HG03571 (cell line): ENCODE results near the gene WWP2.
"Not testable (repeated sequence)": the region's sequence is repeated elsewhere in the genome, so short reads cannot be mapped to it uniquely, and the experiment has no call there.

Experiments
- ATAC-seq: cut with Tn5 transposase; IDR thresholded peaks from one replicate; pipeline ENCODE4 v1.9.1; 2021; ENCODE audit not compliant: unreplicated experiment

The WWP2 gene

DNA sequence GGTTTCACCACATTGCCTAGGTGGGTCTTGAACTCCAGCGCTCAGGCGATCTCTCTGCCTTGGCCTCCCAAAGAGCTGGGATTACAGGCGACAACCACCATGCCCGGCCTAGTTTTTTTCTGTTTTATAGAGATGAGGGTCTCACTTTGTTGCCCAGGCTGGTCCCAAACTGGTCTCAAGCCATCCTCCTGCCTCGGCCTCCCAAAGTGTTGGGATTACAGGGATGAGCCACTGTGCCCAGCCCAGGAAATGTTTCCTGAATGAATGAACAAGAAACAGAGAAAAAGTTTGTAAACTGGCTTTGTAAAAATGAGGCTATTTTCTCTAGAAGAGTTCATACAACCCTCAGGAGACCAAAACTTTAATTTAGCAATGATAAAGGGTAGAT lies 68.0 kb downstream of the WWP2 start:
- no peak for ATAC-seq

DNA sequence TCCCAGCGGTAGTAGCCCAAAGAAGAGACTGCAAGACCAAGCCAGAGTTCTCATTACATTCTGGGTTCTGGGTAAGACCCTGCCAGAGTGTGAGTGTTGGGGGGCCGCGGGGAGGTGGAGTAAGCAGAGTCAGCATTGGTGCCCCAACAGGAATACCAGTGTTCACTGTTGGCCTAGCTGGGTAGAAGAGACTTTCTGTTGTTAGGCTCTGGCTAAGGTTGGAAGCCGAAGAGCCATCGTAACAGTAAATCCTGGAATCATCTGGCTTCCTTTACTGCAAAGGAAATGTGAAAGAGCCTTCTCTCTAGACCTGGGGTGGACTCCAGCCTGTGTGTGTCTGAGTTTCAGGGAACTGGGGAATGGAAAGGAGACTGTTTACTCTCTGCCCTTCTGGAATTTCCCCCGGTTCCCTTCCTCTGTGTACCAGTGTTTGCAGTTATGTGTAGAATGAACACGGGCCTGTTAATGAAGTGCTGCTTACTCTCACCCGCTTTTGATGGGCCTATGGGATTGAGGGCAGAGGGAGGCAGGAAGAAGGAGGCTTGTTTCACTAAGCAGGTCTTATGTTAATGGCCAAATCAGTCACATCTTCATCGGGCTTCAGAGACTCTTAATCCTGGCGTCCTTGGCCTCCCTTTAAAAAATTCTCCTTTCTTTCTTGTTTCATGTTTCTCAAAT lies 68.5 kb downstream of the WWP2 start:
- ATAC-seq = no peak

DNA sequence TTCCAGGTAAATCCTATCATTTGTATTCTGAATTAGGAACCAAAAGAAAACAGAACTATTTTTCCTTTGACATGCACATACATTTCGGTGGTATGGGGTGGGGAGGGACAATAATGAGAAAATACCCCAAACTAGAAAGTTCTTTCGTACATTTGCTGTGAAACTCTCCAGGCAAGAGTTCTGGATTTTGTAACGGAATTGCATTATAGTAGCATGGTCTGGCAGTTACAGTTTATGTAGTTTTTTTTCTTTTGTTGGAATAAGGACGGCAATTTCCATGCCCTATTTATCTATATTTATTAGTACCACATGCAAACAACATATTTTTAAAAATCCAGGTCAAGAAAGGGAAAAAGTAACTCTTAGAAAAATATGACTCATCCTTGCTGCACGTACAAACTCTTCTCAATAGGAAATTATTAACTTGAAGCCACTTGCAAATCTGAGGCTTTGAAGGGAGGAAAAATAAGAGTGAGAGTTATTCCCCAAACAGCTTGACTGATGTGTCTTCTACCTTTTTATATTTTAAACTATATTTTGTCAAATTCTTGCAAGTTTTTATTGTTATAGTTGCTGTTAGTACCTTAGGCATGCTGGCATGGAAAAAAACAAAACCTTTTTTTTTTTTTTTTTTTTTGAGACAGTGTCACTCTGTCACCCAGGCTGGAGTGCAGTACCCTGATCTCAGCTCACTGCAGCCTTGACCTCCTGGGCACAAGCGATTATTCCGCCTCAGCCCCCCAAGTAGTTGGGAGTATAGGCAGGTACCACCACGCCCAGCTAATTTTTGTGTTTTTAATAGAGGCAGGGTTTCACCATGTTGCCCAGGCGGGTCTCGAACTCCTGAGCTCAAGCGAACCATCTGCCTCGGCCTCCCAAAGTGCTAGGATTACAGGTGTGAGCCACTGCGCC lies 69.3 kb downstream of the WWP2 start:
- no peak for ATAC-seq

DNA sequence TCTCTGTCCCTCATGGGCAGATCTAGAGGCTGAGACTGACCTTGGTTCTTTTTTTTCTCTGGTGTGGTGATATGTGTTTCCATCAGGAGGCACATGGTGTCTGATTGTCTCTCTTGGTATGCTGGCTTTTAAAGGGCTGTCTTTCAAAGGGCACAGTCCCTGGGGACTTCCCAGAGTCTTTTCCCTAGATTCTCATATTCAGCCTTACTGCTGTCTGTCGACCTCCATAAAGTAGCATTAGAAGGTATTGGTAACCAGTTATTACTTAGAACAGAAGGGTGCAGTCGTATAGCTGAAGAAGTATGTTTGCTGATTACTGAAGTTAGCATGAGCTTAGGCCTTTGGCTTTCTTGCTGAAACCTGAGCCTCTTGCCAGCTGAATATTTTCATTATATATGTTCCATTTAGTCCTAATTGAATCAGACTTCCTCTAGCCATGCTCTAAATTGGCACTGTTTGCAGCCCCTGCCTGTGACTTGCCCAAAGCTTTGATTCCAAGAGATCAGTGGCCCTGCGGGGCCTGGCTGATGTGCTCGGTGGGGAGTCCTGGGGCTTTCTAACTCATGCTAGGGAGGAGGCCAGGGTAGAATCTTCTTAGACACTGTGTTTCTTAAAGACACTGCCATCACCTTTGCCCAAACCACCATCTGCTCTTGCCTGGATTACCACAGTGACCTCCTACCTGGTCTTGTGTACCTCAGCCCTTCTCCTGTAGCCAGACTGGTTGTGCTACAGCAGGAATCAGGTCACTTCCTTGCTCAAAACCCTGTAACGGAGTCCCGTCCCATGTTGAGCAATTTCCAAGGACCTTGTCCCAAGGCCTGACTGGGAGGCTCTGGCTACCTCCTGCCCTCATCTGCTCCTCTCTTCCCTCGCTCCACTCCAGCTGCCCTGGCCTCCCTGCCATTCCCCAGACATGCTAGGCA lies 71.5 kb downstream of the WWP2 start:
- no peak for ATAC-seq

DNA sequence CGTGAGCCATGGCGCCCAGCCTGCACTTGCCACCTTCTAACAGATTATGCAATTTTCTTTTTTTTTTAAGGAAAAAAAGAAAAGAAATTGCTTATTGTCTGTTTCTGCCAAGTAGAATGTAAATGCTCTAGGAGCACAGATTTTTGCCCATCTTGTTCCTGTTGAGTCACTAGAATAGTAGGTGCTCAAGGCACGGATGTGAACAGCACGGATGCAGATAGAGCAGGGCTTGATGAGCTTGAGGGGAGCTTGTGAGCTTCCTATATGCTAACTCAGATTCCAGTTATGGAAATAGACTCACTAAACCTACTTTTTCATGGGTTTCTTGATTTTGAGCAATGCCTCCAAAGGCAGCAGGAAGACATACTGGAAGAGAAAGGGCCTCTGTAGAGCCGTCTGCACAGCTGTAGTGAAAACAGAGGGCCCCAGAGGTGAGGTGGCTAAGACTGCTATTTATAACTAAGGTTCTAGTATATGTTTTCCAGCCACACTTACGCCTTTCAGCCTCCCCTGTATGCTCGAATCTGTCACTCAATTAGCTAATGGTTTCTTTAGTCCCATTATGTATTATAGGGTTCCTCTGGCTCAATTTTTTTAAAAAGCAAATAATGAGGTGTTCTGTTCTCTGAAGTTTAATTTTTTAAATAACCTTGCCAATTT lies 72.8 kb downstream of the WWP2 start:
- no peak for ATAC-seq

DNA sequence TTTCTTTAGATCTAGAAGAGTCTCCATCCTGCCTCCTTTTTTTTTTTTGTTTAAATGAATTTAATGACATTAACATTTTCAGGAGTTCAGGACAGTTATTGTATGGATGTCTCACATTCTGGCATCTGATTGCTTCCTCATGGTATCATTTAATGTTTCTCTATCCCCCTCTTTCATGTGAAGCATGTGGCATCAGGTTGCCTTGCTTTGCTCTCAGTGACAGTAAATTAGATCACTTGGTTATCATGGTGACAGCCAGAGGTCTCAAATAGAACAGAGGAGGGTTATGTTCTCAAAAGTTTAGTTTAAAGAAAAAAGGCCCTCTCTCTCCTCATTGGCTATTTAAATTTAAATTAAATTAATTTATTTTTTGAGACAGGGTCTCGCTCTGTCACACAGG lies 74.1 kb downstream of the WWP2 start:
- ATAC-seq = no peak

DNA sequence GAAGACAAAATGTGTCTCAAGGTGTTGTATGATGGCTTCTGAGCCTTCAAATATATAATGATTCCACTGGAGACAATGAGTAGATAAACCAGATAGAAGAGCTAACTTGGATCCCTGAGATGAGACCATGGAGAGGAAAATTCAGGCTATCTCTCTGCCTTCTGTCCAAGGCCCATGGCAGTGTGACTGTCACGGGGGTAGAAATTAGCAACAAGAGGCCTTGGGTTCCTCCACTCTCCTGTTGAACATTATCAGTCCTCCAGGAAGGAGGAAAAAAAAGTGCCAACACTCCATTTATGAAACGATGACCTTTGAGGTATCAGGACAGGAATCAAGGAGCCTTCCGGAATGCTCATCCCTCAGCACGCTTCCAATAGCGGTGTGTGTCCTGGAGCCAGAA lies 75.2 kb downstream of the WWP2 start:
- no peak for ATAC-seq

DNA sequence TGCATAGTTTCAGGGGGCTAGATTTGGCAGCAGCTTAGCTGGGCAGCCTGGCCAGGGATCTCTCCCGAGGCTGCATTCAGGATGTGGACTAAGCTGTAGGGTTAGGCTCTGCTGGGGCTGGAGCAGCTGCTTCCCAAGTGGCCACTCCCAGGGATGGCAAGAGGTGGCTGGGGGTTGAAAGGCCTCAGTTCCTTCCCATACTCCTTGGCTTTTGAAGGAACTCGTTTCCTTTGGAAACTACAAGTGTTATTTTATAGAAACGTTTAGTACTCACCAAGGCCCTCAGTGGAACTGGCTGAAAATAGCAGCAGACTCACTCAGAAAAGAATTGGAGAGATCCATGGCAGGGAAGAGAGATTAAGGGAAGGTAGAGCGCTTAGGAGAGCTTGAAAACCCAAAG lies 76.4 kb downstream of the WWP2 start:
- no peak for ATAC-seq

DNA sequence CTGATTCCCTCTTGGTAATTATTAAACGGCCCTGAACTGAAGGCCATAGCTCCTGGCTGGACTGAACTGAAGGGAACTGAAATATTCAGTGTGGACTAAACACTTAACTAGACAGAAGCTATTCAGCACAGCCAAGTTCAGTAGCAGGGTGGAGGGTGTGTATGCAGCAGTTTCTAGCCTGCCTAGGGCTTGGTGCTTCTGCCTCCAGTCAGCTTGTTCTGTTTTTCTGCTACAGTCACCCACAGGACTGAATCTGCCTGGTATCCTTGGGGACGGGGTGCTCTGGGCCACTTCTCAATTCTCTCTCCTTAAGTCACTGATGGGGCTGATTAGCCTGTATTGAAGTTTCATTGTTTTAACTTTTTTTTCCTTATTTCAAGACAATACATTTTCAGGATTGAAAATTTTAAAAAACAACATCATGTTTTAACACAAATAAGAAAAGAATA lies 77.1 kb downstream of the WWP2 start:
- no peak for ATAC-seq

DNA sequence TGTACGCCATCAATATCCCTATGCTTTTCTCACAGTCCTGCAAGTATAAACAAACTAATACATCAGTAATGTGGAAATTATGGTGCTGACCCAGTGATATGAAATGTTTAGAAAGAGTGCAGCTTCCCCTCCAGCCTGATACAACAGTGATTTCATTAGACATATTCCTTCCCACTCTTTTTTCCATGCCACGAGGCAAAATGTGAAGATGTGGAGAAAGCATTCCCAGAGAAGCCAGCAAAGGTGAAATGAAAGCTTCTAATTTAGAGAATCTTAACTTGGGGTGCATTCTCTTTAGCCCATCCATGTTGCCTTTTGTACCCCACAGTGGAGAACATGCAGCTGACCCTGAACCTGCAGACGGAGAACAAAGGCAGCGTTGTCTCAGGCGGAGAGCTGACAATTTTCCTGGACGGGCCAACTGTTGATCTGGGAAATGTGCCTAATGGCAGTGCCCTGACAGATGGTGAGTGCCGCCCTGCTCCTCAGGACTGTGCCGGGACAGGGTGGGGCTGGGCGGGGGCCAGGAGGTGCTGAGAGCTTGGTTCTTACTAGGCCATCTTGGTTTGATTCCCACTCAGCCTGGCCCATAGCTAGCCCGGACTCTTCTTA lies 77.8 kb downstream of the WWP2 start:
- ATAC-seq = no peak

DNA sequence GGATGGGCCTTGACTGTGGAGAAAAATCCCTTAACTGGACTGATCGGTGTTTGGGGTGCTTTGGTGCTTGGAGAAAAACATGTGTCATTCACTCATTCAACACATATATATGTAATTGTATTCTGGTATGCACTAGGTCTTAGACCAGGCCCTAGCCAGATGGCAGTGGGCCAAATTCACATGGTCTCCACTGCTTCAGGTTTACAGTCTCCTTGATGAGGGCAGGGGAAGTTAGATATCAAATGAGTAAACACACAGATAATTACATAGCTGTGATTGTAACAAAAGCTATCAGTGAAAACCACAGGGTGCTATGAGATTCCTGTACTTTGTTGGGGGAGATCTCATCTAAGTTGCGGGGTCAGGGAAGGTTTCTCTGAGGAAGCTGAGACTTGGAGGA lies 78.8 kb downstream of the WWP2 start:
- ATAC-seq = no peak

DNA sequence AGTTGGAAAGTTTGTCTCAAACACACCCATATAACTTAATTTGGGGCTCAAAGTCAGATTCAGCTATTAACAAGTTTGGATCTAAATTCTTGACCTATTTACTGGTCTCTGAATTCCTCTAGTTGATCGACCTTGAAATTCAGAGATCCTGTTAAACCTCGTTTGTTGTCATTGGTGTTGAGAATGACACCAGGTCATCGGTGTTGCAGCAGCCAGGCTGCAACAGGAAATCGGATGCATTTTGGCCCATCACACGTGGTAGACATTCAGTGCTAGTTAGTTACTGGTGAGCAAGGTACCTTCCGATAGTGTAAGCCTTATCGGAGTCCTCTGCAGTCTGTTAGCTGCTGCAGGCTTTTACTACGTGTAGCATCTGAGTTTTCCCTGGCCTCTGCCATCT lies 82.3 kb downstream of the WWP2 start:
- no peak for ATAC-seq

DNA sequence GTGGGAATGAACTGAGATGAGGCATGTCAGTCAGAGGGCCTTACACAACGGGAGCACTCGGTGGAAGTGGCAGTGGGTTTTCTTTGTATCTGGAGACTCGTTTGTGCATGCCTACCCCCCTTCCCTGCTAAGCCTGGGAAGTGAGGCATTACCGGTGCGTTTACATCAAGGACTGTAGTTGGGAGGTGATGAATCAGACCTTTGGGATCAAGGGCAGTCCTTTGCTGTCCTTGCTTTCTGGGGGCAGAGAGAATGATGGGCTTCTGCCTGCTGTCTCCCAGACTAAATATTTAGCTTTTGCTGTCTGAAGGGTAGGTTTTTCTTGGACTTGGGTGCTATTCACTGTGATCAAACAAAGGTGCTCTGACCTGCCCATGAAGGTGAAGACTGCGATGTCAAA lies 83.0 kb downstream of the WWP2 start:
- no peak for ATAC-seq

DNA sequence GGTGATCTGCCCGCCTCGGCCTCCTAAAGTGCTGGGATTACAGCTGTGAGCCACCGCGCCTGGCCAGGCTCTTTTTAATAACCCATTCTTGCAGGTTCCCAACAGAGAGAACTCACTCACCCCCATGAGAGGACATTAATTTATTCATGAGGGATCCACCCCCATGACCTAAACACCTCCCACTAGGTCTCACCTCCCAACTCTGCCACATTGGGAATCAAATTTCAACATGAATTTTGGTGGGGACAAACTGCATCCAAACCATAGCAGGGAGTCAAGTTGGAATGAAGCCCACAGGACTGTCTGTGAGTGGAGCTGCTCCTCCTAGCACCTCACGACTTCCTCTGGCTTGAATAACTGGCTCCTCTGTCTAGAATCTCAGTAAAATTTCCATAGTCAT lies 85.5 kb downstream of the WWP2 start:
- no peak for ATAC-seq

DNA sequence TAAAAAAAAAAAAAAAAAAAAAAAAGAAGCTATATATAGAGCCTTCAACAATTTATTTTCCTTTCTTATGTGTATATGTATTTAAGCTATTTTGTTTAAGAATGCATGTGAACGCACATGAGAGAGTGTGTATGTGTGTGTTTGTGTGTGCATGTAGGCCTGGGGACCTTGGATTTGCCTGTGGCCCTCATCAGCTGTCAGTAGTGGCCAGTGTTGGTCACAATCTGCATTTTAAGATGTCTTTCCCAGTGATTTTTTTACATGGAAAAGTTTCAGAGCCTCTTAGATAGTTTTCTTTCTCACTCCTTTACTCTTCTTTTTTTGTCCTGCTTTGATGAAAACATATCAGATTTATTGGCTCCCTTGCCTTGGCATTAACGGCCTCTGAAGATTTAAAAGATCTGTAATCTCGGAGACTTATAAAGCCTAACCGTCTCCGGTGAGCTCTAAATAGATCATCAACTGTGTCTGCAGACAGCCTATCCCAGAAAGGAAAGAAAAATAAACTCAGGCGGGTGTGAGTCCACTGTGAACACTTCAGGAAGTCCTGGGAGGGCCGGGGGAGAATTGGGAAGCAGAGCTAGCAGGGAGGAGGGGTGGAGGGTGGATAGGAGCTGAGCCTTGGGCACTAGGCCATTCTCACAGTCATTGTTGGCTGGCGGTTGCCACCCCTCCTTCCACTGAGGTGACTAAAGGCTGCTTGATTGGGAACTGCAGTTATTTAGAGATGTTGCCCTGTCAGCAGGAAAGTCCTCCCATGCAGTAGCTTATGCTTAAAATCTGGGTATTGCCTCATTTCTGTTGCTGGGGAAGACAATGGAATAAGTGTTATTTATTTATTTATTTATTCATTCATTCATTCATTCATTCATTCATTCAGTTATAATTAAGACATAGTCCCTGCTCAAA lies 86.8 kb downstream of the WWP2 start:
- no peak for ATAC-seq

DNA sequence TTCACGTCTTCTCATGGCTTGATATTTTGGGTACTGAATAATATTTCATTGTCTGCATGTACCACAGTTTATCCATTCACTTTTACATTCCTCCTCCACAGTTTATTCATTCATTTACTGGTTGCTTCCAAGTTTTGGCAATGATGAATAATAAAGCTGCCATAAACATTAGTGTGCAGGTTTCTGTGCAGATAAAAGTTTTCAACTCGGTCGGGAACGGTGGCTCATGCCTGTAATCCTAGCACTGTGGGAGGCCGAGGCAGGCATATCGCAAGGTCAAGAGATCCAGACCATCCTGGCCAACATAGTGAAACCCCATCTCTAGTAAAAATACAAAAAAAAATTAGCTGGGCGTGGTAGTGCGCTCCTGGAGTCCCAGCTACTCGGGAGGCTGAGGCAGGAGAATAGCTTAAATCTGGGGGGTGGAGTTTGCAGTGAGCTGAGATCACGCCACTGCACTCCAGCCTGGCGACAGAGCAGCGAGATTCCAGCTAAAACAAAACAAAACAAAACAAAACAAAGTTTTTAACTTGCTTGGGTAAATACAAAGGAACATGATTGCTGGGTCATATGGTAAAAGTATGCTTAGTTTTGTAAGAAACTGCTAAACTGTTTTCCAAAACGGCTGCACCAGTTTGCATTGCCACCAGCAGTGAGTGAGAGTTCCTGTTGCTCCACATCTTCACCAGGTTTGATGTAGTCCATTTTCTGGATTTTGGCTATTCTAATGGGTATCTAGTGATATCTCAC lies 89.5 kb downstream of the WWP2 start:
- no peak for ATAC-seq

DNA sequence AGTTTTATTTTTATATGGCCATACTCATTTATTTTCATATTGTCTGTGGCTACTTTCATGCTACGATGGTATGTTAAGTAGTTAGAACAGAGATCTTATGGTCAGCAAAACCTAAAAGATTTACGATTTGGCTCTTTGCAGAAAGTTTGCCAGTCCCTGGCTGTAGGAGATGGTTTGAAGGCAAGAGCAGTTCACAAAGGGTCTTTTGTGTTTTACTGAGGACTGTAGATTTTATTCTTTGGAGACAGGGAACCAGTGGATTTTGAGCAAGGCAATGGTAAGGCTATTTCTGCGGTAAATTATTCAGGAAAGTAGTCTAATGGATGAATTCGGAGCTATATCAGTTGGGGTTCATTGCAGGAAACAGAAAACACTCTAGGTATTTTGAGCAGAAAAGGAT lies 90.7 kb downstream of the WWP2 start:
- ATAC-seq = no peak

DNA sequence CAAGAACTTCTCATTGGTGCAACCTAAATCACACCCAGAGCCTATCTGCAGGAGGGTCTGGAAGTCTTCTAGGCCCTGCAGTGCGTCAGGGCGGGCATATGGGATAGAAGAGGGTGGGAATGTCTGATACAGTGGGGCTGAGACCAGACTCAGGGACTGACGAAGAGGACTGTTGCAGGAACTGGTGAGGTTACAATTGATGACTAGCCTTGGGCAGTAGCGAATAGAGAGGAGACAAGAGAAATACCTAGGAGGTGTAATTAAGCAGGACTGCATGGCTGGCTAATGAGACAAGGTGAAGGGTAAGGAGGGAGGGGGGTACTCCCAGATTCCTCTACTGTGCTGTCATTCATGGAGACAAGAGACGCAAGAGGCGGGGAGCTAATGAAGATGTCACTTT lies 91.3 kb downstream of the WWP2 start:
- ATAC-seq = no peak

DNA sequence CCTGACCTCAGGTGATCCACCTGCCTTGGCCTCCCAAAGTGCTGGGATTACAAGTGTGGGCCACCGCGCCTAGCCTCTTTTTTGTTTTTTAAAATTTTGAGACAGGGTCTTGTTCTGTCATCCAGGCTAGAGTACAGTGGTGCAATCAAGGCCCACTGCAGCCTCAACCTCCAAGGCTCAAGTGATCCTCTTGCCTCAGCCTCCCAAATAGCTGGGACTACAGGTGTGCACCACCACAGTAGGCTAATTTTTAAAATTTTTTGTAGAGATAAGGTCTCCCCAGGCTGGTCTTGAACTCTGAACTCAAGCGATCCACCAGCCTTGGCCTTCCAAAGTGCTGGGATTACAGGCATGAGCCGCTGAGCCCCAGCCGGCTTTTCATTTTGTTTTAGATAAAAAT lies 92.6 kb downstream of the WWP2 start:
- not testable (repeated sequence) for ATAC-seq
